Measurements from ENCODE around the gene BEST2.

BEST2 gene

DNA sequence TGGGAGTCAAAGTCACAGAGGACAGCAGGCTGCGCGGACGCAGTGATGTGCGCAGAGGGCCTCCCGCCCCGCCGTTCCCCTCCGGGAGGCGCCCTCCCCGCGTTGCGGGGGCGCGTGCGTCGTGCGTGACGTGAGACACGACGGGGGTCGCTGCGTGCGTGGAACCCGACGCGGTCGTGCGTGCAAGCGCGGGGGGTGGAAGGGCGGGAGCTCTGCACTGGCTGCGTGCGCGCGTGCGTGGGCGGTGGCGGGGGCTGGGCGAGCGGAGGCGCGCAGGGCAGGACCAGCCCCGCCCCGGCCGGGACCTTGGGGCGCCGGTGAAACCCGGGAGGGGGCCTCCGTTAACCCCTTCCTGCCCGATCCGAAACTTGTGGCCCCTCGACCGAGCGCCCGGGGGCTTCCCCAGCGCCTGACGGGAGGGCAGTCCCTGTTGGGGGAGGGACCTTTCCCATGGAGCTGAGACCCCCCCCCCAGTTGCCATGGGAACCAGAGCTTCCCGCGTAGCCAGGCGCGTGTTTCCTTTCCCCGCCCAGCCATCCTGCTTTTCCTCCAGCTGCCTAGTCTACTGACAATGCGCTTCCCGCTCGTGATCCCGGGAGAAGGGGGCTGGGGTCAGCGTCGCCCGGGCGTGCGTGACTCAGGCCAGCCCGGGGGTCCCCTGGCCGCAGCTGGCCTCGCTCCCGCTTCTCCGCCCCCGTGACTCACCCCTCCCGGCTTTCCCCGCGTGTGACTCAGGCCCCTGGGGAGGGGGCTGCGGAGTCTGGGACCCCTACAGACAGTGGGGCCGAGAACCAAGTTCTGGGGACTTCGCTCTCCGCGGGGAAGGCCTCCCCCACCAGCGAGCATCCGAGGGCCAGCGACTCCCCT is 31.1 kb downstream of the BEST2 start:
- no peak overlapping the region for H2AFZ ChIP-seq (ENCODE audit: low read length)
- peak overlapping the region; percentile 47 for H3K27ac ChIP-seq (ENCODE audit: low read depth, low read length, poor library complexity, severe bottlenecking)
- H3F3A ChIP-seq (ENCODE audit: insufficient read depth, low read length), result no peaks in the 10 kb centered on the region

DNA sequence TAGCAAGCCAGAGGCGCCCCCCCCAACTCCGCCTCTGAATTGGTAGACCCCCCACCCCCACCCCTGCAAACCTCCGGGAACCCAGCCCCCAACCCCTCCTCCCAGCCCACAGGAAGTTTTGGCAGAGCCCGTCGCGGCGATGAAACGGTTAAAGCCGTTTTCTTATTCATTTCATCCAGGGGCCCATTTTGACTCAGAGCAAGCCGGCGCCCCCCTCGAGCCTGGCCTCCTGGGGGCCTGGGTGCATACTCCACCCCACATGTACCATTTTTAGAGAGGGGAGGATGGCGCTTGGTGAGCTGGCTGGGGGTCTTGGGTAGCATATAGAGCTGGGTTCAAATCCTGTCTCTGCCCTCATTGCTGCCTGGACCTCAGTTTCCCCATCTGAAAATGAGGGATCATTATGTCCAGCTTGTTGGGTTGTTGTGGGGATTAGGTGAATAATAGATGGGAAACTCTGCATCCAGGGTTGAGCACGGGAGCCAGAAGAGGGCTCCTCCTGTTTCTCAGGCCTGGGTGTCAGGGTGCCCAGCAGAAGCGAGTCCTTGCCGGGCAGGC is 31.8 kb downstream of the BEST2 start:
- no peak for TF ChIP-seq EZH2 (IDR thresholded peaks at IDR 0.05; ENCODE audit: borderline replicate concordance, low read length)
- TF ChIP-seq, protein P1, sequence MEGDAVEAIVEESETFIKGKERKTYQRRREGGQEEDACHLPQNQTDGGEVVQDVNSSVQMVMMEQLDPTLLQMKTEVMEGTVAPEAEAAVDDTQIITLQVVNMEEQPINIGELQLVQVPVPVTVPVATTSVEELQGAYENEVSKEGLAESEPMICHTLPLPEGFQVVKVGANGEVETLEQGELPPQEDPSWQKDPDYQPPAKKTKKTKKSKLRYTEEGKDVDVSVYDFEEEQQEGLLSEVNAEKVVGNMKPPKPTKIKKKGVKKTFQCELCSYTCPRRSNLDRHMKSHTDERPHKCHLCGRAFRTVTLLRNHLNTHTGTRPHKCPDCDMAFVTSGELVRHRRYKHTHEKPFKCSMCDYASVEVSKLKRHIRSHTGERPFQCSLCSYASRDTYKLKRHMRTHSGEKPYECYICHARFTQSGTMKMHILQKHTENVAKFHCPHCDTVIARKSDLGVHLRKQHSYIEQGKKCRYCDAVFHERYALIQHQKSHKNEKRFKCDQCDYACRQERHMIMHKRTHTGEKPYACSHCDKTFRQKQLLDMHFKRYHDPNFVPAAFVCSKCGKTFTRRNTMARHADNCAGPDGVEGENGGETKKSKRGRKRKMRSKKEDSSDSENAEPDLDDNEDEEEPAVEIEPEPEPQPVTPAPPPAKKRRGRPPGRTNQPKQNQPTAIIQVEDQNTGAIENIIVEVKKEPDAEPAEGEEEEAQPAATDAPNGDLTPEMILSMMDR (IDR thresholded peaks at IDR 0.05; ENCODE audit: low read length), result no peak
- H3K9ac ChIP-seq (ENCODE audit: low read length), result no peak overlapping the region
- H4K20me1 ChIP-seq (ENCODE audit: insufficient read depth, low read length), result no peaks in the 10 kb centered on the region
- H3K79me2 ChIP-seq (ENCODE audit: insufficient read depth, low read length), result no peaks in the 10 kb centered on the region
- peak overlapping the region; percentile 74 for H3K27ac ChIP-seq (ENCODE audit: low read depth, low read length, poor library complexity, severe bottlenecking)
- H3K27me3 ChIP-seq (ENCODE audit: insufficient read depth, low read length), result no peaks in the 10 kb centered on the region
- no peaks in the 10 kb centered on the region for H3F3A ChIP-seq (ENCODE audit: insufficient read depth, low read length)
- no peaks in the 10 kb centered on the region for H3K9me3 ChIP-seq (ENCODE audit: low read length)
- H3K4me2 ChIP-seq (ENCODE audit: low read length), result no peak overlapping the region; the same call in 1 of the 2 replicates
- no peaks in the 10 kb centered on the region for H3K36me3 ChIP-seq (ENCODE audit: insufficient read depth, low read length)
- H3K9me2 ChIP-seq (ENCODE audit: low read depth, low read length), result no peaks in the 10 kb centered on the region
- no peak overlapping the region for H2AFZ ChIP-seq (ENCODE audit: low read length)
- H3K4me1 ChIP-seq (ENCODE audit: insufficient read depth, low read length, severe bottlenecking), result peaks cover 65% of the 10 kb centered on the region
- peak overlapping the region; percentile 54 for H3K4me3 ChIP-seq (ENCODE audit: low read depth, low read length, poor library complexity, severe bottlenecking)

More for the DNA sequence above, 31.1 kb downstream of the BEST2 start:
- TF ChIP-seq, protein P1 (IDR thresholded peaks at IDR 0.05; ENCODE audit: low read length), result no peak
- no peak for TF ChIP-seq EZH2 (IDR thresholded peaks at IDR 0.05; ENCODE audit: borderline replicate concordance, low read length)
- Histone ChIP-seq H3K4me2 (ENCODE audit: low read length) (peak overlapping the region; percentile 71), H4K20me1 (ENCODE audit: insufficient read depth, low read length) (no peaks in the 10 kb centered on the region), H3K4me3 (ENCODE audit: low read depth, low read length, poor library complexity, severe bottlenecking) (peak overlapping the region; percentile 54), H3K79me2 (ENCODE audit: insufficient read depth, low read length) (no peaks in the 10 kb centered on the region), H3K4me1 (ENCODE audit: insufficient read depth, low read length, severe bottlenecking) (peaks cover 68% of the 10 kb centered on the region), H3K9me2 (ENCODE audit: low read depth, low read length) (no peaks in the 10 kb centered on the region), H3K9ac (ENCODE audit: low read length) (peak overlapping the region; percentile 44; the same call in 1 of the 2 replicates), H3K9me3 (ENCODE audit: low read length) (no peaks in the 10 kb centered on the region), H3K36me3 (ENCODE audit: insufficient read depth, low read length) (no peaks in the 10 kb centered on the region), H3K27me3 (ENCODE audit: insufficient read depth, low read length) (no peaks in the 10 kb centered on the region)

DNA sequence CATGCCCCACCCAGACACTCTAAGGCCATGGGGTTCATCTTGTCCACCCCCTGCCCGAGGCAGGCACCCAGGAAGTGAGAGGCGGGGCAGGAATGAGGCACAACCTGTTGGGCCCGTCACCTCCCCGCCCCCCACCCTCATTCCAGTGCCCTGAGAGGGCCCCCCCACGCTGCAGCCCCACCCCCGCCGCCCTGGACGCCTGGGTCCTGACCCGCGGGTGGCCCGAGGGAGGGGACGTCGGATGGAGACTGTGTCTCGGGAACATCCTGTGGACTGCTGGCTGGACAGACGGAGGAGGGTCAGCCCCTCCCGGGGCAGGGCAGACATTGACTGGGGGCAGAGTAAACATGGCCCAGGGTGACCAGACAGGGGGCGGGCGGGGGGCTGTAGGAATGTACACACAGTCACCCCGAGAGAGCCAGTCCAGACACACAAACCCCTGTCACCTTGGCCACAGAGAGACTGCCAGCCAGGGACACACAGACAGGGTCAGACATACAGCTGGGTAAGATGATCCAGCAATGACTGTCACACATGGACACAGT is 32.3 kb downstream of the BEST2 start:
- Histone ChIP-seq H3K36me3 (ENCODE audit: insufficient read depth, low read length) (no peaks in the 10 kb centered on the region), H2AFZ (ENCODE audit: low read length) (no peak overlapping the region), H3K9ac (ENCODE audit: low read length) (no peak overlapping the region), H4K20me1 (ENCODE audit: insufficient read depth, low read length) (no peaks in the 10 kb centered on the region), H3K27ac (ENCODE audit: low read depth, low read length, poor library complexity, severe bottlenecking) (peak overlapping the region; percentile 74), H3K4me2 (ENCODE audit: low read length) (no peak overlapping the region), H3K4me3 (ENCODE audit: low read depth, low read length, poor library complexity, severe bottlenecking) (no peak overlapping the region), H3K79me2 (ENCODE audit: insufficient read depth, low read length) (no peaks in the 10 kb centered on the region), H3K27me3 (ENCODE audit: insufficient read depth, low read length) (no peaks in the 10 kb centered on the region), H3K9me3 (ENCODE audit: low read length) (no peaks in the 10 kb centered on the region), H3K9me2 (ENCODE audit: low read depth, low read length) (no peaks in the 10 kb centered on the region), H3F3A (ENCODE audit: insufficient read depth, low read length) (no peaks in the 10 kb centered on the region), H3K4me1 (ENCODE audit: insufficient read depth, low read length, severe bottlenecking) (peaks cover 65% of the 10 kb centered on the region)
- TF ChIP-seq, protein P1 (IDR thresholded peaks at IDR 0.05; ENCODE audit: low read length), result no peak
- no peak for TF ChIP-seq EZH2 (IDR thresholded peaks at IDR 0.05; ENCODE audit: borderline replicate concordance, low read length)

Measured in OCI-LY1 (cell line).